Measurements from ENCODE around the gene SCAMP2. TPM values are rescaled to one million over a fixed set of nuclear protein-coding genes. Genes with fewer than 3 reads are reported as not detected.

Gene SCAMP2
- total RNA-seq, 1 donor from 2014 or later = 39.3 TPM

- peak within 1 kb of the TSS; percentile 88 for H3K4me3 ChIP-seq (ENCODE audit: low read depth, low read length)
- no peak for DNase-seq (ENCODE audit: low read depth)
- no peak for TF ChIP-seq CTCF (conservative IDR thresholded peaks at IDR 0.05; ENCODE audit: low read depth, low read length)
Measured at GRCh38 chr15:74906450-74907162, 33.4 kb upstream of the SCAMP2 start, which contains the start of gene FAM219B. Gene FAM219B (minus strand): TSS chr15:74906851. CDS start chr15:74906800, 51 bp downstream.

GRCh38 chr15:74906067-74906449 lies 32.9 kb upstream of the SCAMP2 start:
- TF ChIP-seq CTCF (conservative IDR thresholded peaks at IDR 0.05; ENCODE audit: low read depth, low read length) = no peak
- H3K4me3 ChIP-seq (ENCODE audit: low read depth, low read length) = peak overlapping the region; percentile 88
- no peak for DNase-seq (ENCODE audit: low read depth)

- no peak for DNase-seq (ENCODE audit: low read depth)
- TF ChIP-seq CTCF (conservative IDR thresholded peaks at IDR 0.05; ENCODE audit: low read depth, low read length) = no peak
- H3K4me3 ChIP-seq (ENCODE audit: low read depth, low read length) = no peak overlapping the region
Measured at GRCh38 chr15:74904190-74904805, 31.1 kb upstream of the SCAMP2 start.

GRCh38 chr15:74903676-74904075 lies 30.5 kb upstream of the SCAMP2 start:
- no peak for DNase-seq (ENCODE audit: low read depth)
- TF ChIP-seq CTCF (conservative IDR thresholded peaks at IDR 0.05; ENCODE audit: low read depth, low read length) = no peak
- no peak overlapping the region for H3K4me3 ChIP-seq (ENCODE audit: low read depth, low read length)

GRCh38 chr15:74902295-74903075 lies 29.3 kb upstream of the SCAMP2 start:
- no peak for DNase-seq (ENCODE audit: low read depth)
- no peak for TF ChIP-seq CTCF (conservative IDR thresholded peaks at IDR 0.05; ENCODE audit: low read depth, low read length)
- no peak overlapping the region for H3K4me3 ChIP-seq (ENCODE audit: low read depth, low read length)

GRCh38 chr15:74901612-74902063 lies 28.5 kb upstream of the SCAMP2 start:
- no peak for DNase-seq (ENCODE audit: low read depth)
- peak; percentile 85 for TF ChIP-seq CTCF (conservative IDR thresholded peaks at IDR 0.05; ENCODE audit: low read depth, low read length)
- H3K4me3 ChIP-seq (ENCODE audit: low read depth, low read length) = no peak overlapping the region

Measured in epithelial cell of proximal tubule (primary cell).